GM21515 (cell line): ENCODE results near the gene PARP1.
A peak's percentile ranks its signal among the peaks of the same experiment; 100 is the strongest.

Source experiments
- ATAC-seq: cut with Tn5 transposase; IDR thresholded peaks from one replicate; pipeline ENCODE4 v1.9.1; 2021; ENCODE audit not compliant: unreplicated experiment

Gene PARP1

DNA sequence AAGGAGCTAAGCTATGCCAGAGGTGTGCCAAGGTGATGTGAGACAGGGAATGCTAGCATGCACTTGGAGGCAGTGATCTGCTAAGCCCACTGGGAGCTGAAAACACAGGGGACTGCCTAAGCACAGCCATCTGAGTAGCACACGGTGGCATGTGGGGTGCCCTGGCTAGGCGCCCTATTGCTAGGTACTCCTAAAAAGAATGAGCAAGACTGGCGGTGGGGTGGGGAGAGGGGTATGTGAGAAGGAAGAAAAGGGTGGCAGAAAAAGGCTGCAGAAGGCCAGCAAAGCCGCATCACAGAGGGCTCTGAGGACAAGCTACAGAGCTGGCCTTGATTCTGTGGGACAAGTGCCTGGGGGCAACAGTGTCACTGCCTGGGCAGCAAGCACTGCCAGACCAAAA is 23.9 kb downstream of the PARP1 start:
- ATAC-seq, result no peak

- ATAC-seq, result no peak
Observed at GRCh38 chr1:226382030-226382429, 25.9 kb downstream of the PARP1 start.

- ATAC-seq, result no peak
Observed at GRCh38 chr1:226381226-226381998, 26.5 kb downstream of the PARP1 start.

- ATAC-seq, result no peak
Observed at GRCh38 chr1:226378071-226378470, 29.8 kb downstream of the PARP1 start.

DNA sequence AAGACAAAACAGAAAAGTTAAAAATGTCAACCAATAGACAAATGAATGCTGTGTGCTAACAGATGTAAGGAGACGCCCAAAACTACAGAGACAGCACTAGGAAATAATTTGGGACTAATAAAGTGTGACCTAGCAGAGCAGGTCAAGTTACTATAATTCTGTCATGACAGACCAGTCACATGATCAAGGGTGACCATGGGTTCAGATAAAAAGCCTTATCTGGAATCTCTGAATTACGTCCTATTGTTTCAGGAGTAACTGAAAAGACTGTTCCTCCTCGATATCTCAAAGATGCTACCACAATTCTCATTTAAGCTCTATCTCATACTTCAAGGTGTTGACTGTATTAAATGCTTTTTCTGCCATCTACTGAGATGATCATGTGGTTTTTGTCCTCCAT is 31.6 kb downstream of the PARP1 start:
- ATAC-seq, result no peak

DNA sequence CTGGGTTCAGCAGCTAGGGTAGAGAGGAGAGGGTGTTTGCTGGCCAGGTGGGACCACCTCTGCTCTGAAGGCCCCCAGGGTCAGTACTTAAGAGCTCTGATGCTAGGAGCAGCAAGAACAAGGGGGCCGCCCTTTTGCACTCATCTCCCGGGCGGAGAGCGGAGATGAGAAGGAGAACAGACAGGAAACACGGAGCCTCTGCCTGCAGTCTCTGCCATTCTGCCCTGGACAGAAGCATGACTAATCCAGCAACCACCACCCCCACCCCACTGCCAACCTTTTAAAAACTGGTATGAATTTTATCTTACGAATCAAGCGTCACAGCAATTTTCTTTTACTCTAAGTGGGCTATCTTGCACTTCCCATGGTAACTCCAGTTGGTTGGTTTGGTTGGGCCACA is 34.5 kb downstream of the PARP1 start:
- ATAC-seq, result no peak

DNA sequence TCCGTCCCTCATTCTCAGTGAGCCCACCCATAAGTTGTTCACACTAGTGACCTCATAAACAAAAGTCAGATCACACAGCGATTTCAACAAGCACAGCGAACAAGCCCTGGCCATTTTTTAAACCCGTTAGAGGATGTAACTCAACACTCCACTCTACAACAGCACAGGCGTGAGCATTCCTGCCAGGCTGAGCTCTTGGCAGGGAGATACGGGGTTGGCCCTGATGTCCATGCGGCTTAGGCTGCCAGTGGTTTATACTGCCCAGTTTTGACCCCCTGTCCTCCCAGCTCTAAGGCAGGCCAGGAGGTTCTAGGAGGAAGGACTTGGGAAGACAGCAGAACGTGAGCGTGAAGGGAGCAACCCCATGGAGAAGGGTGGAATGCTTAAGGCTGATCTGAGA is 35.0 kb downstream of the PARP1 start:
- no peak for ATAC-seq

GRCh38 chr1:226371866-226372490 is 35.9 kb downstream of the PARP1 start:
- ATAC-seq, result no peak

DNA sequence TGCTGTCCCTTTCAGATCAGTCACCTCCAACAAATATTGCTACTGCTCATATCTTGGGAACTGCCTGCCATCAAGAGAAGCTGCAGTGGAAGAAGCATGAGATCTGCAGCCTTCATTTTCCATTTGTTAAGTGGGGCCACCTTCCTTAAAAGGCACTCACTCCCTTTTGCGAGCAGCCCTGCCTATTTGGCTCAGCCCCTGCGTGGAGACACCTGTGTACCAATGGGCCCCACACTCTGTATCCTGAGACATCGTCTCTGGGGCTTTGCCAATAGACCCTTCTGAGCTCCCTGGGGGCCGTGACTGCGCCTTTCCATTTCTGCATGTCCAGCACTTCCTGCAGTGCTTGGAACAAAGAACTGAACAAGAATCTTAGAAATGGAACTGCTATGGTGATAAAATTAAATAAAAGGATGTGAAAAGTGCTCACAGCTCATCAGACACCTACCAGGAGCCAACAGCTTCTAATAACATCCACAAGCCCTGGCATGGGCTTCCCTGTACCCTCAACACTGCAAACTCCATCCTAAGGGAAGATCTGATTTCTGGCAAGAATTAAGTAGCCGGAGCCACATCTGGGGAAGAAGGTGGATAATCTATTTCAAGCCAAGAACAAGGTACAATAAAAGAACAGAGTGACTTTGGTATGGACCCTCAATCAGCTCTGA is 36.7 kb downstream of the PARP1 start:
- peak; percentile 23 for ATAC-seq

- ATAC-seq, result peak; percentile 57
Observed at GRCh38 chr1:226370144-226370923, 37.6 kb downstream of the PARP1 start.

- no peak for ATAC-seq
Observed at GRCh38 chr1:226369110-226369509, 38.8 kb downstream of the PARP1 start.

- ATAC-seq, result no peak
Observed at GRCh38 chr1:226366290-226366689, 41.6 kb downstream of the PARP1 start.

DNA sequence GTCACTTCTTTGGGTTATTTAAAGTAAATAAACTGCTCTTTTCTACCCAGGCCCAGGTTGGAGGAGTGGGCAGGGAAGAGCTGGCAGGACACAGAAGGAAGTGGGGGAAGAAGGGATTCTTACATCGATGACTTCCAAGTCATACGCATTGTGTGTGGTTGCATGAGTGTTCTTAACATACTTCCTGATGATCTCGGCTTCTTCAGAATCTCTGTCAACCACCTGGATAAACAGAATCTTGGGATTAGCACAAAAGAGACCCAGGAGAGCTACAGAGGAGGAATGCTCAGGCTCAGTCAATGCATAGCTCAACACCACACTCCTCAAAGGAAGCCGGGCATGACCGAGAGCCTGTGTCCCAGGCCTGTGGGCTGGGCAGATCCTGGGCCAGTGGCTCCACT is 42.1 kb downstream of the PARP1 start:
- no peak for ATAC-seq

DNA sequence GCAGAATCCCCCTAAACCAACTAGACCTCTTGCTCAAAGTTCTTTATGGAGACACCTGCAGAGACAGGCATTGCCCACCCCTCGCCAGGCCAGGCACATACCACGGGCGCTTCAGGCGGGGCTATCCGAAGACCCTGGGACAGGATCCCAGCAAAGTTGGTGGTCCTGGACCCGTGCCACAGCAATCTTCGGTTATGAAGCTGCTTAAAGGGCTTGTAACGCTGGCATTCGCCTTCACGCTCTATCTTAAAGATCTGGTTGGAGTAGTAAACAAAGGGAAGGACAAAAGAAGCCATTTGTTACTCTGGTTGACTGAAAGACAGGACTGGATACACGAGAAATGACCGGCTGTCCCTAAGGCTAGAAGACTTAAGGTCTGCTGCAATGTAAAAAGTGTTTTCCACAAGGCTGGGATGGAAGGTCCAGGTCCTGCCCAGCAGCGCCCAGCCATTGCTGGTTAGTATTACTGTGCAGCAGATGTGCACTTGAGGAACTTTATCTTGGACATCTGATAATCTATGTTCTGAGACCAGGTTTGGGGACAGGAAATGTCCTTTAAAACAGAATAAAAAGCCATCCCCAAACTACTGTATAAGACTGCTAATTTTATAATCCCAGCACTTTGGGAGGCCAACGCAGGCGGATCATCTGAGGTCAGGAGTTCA is 42.9 kb downstream of the PARP1 start:
- ATAC-seq, result no peak

DNA sequence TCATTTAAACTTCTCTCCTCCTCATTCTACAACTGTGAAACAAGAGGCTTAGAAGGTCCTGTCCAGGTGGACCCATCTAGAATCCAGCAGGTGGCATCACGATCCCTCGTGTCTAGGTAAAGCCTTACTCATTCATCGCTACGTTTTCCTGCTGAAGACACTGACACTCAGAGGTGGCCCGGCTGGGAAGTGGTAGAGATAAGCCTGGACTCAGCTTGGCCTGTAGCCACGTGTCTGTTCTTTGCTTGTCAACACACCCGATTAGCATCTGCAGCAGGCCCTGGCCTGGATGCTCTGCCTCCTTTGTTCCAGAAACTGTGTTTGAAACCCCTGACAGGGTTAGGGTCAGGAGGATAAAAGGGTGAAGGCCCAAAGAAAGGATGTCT is 43.4 kb downstream of the PARP1 start:
- ATAC-seq, result no peak

DNA sequence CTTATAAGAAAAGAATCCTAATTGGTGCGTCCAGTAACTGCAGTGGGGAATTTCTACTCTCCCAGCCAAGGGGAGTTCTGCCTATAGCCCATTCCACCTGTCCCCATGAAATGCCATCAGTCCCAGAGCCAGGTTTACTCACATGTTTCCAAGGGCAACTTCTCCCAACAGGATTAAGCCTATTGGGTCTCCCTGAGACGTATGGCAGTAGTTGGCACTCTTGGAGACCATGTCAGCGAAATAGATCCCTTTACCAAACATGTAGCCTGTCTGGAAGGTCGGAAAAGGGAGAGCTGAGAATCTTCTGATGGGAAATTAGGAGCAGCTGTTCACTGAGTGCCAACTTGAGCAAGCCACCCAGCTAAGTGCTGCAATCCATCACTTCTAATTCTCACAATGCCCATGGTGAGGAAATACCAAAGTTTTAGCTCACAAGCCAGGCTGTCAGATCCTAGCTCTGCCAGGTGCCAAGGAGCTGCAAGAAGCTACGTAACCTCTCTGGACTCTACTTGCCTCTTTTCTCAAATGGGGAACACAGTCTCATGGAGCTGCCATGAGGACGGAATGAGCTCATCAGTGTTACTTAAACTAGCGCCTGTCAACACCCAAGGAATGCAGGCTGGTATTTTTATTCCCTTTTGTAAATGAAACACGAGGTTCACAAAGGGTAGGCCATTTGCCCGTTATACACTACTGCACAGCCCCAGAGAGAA is 43.9 kb downstream of the PARP1 start:
- ATAC-seq, result no peak

DNA sequence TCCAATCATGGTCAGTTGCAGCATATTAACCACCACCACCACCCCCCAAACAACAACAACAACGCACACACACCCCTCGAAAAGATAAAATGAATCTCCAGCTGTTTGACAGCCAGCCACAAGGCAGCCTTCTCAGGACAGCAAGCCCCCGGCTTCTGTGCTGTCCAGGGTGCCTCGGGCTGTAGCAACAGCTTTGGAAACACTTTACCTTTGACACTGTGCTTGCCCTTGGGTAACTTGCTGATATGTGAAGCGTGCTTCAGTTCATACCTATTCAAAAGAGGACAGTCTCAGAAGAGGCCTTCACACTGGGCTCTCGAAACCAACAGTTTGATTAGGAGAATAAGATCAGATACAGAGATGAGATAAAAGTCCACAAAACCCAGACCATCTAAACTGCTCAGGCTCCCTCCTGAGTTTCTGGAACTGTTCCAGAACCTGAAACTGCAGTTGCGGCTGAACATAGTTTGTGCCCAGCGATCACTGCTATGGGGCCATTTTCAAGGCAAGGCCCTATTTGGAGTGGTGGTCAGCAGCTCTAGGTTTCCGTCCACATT is 44.9 kb downstream of the PARP1 start:
- no peak for ATAC-seq

- no peak for ATAC-seq
Observed at GRCh38 chr1:226362361-226362760, 45.5 kb downstream of the PARP1 start.

- ATAC-seq, result peak; percentile 49
Observed at GRCh38 chr1:226360106-226360746, 47.7 kb downstream of the PARP1 start.

DNA sequence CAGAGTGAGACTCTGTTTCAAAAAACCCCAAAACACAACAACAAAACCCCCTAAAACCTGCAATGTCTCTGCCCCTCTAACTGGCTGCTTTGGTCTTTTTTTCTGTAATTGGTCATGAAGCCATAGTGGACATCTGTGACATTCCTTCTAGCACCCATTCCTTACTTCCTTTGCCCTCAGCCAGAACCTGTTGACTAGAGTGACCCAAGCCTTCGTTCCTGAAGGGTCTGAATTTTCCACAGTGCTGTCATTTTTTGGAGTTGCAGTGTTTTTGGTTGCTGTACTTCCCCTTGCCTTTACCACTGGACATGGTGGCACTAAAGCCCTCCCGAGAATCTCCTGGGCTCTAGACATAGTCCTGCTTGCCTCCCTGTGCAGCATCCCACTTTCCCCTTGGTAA is 50.5 kb downstream of the PARP1 start:
- no peak for ATAC-seq
